Endothelial cell of umbilical vein (primary cell): ENCODE data around the gene ASMTL. TPM values are rescaled to one million over a fixed set of nuclear protein-coding genes. Genes with fewer than 3 reads are reported as not detected.
"Not testable (repeated sequence)": the region's sequence is repeated elsewhere in the genome, so short reads cannot be mapped to it uniquely, and the experiment has no call there.

Experiments
- BruUV-seq: library from RNA; stranded (reverse); fragments of 400-500 nt; replicated peaks from 2 replicates; lab custom pipeline; 2021; lab: Mats Ljungman, UMichigan
- CTCF ChIA-PET: fragments of 300-600, 350-600 bp; sonication (Branson Sonifier 250); formaldehyde crosslinking; loops from one replicate; lab custom pipeline; 2021; ENCODE audit warnings: antibody characterized with exemption, inconsistent platforms; lab: Charles Lee
- POLR2A ChIA-PET: fragments of 300-600, 350-600 bp; sonication (Branson Sonifier 250); formaldehyde crosslinking; loops from one replicate; lab custom pipeline; 2021; ENCODE audit warnings: antibody characterized with exemption, inconsistent platforms; lab: Charles Lee
- DNase-seq: peaks from one replicate; pipeline ENCODE4 v3.0.0-alpha.2; 2011; ENCODE audit warnings: low read depth, low spot score
- FAIRE-seq: peaks from 2 replicates; lab custom pipeline; 2011; peaks lifted over from hg19 to GRCh38; lab: Jason Lieb, UNC
- H2AFZ ChIP-seq: 2 replicates; pipeline ENCODE4 v1.6.0; 2012; ENCODE audit warnings: low read depth, low read length, control low read depth, inconsistent platforms
- H3K27ac ChIP-seq: 2 replicates; pipeline ENCODE4 v1.5.1; 2011; ENCODE audit warnings: low read depth, mild to moderate bottlenecking, control low read depth, low read length, moderate library complexity; ENCODE audit not compliant: insufficient read depth
- H3K27me3 ChIP-seq, 2 experiments: 2 replicates each; pipeline versions ENCODE4 v1.6.0 to v1.6.1; 2011; ENCODE audit warnings: low read length in 2 of 2, mixed read lengths in 1 of 2; ENCODE audit not compliant: control insufficient read depth in 2 of 2, insufficient read depth in 2 of 2
- H3K36me3 ChIP-seq, 2 experiments: 2 replicates in 1 of 2; 3 replicates in 1 of 2; pipeline ENCODE4 v1.5.1; 2011; ENCODE audit warnings: low read length in 2 of 2, mild to moderate bottlenecking in 1 of 2, moderate library complexity in 1 of 2; ENCODE audit not compliant: control insufficient read depth in 2 of 2, insufficient read depth in 2 of 2; ENCODE audit errors: extremely low read depth in 1 of 2
- H3K4me1 ChIP-seq: 3 replicates; pipeline ENCODE4 v1.5.1; 2011; ENCODE audit warnings: mild to moderate bottlenecking, low read length; ENCODE audit not compliant: control insufficient read depth, insufficient read depth; ENCODE audit errors: extremely low read depth
- H3K4me2 ChIP-seq: 2 replicates; pipeline ENCODE4 v1.6.1; 2011; ENCODE audit warnings: low read length, control low read depth, mixed read lengths; ENCODE audit not compliant: insufficient read depth
- H3K4me3 ChIP-seq, 3 experiments: fragments of 200-600 bp in 1 of 3; sonication (generic), shearing (Covaris generic) in 1 of 3; replicated peaks in 1 of 3; 2 replicates each; pipeline ENCODE4 v1.5.1; 2011 to 2016; ENCODE audit warnings: control low read depth in 3 of 3, low read length in 3 of 3, mild to moderate bottlenecking in 2 of 3, inconsistent platforms in 1 of 3, low read depth in 1 of 3, moderate library complexity in 1 of 3; ENCODE audit not compliant: insufficient read depth in 1 of 3
- H3K79me2 ChIP-seq: 2 replicates; pipeline ENCODE4 v1.6.0; 2012; ENCODE audit warnings: low read length, inconsistent platforms; ENCODE audit not compliant: control insufficient read depth, insufficient read depth
- H3K9ac ChIP-seq: replicated peaks from 2 replicates; pipeline ENCODE3; 2011; ENCODE audit warnings: low read length, control low read depth; ENCODE audit not compliant: insufficient read depth; ENCODE audit errors: extremely low read depth
- H3K9me1 ChIP-seq: replicated peaks from 3 replicates; pipeline ENCODE4 v1.6.0; 2011; ENCODE audit warnings: mild to moderate bottlenecking, low read length; ENCODE audit not compliant: control insufficient read depth, insufficient read depth; ENCODE audit errors: extremely low read depth
- H3K9me3 ChIP-seq: replicated peaks from 2 replicates; pipeline ENCODE4 v1.5.1; 2012; ENCODE audit warnings: low read length, inconsistent platforms; ENCODE audit not compliant: control insufficient read depth, insufficient read depth
- H4K20me1 ChIP-seq: replicated peaks from 2 replicates; pipeline ENCODE3; 2011; ENCODE audit warnings: mild to moderate bottlenecking, low read length; ENCODE audit not compliant: control insufficient read depth, insufficient read depth; ENCODE audit errors: extremely low read depth
- EZH2 ChIP-seq: IDR thresholded peaks from 2 replicates; pipeline ENCODE4 v1.6.1; 2012; ENCODE audit warnings: borderline replicate concordance, low read depth, mild to moderate bottlenecking, moderate library complexity, low read length, inconsistent platforms; ENCODE audit not compliant: severe bottlenecking
- FOS ChIP-seq: IDR thresholded peaks from 2 replicates; pipeline ENCODE4 v1.6.1; 2011; ENCODE audit warnings: mild to moderate bottlenecking, low read length, moderate library complexity, borderline replicate concordance; ENCODE audit not compliant: insufficient read depth
- MYC ChIP-seq: IDR thresholded peaks from one replicate; pipeline ENCODE4 v1.6.1; 2011; ENCODE audit warnings: mild to moderate bottlenecking, low read depth, low read length
- POLR2A ChIP-seq: IDR thresholded peaks from 2 replicates; pipeline ENCODE4 v1.6.1; 2012; ENCODE audit warnings: low read depth, mild to moderate bottlenecking, control low read depth, low read length
- dilution Hi-C: fragments of 300-500 bp; cut with MboI; formaldehyde crosslinking; loops from one replicate; pipeline ENCODE4 v1.15.0; 2019; ENCODE audit warnings: low sequenced_read_pairs; ENCODE audit not compliant: extremely low pct_ligation_motif_present
- intact Hi-C: fragments of 100-400 bp; cut with micrococcal nuclease; formaldehyde crosslinking; loops from one replicate; pipeline ENCODE4 v1.10.0; 2022
- polyA plus RNA-seq, 4 experiments: library from polyadenylated mRNA; depleted of rRNA in 3 of 4; stranded (reverse) in 3 of 4; unstranded in 1 of 4; fragments of >200 nt; gene quantifications; 2 replicates each; pipeline versions ENCODE4 v1.2.1 to v1.2.3, GENCODE V29; 2011 to 2012; ENCODE audit warnings: missing spikeins in 1 of 4
- total RNA-seq: library from RNA; stranded (reverse); gene quantifications from 2 replicates; pipeline ENCODE4 v1.2.3, GENCODE V29; 2021
- TF ChIP-seq, protein P1 (sequence below): IDR thresholded peaks from 2 replicates; pipeline ENCODE4 v1.6.1; 2011; ENCODE audit not compliant: insufficient read depth, insufficient read length

ASMTL gene
- total and polyA plus RNA-seq, 2 donors (not counting 3 experiments of a cell fraction or from before 2014, with no cell fraction given), result 27.1 to 29.9 TPM

DNA sequence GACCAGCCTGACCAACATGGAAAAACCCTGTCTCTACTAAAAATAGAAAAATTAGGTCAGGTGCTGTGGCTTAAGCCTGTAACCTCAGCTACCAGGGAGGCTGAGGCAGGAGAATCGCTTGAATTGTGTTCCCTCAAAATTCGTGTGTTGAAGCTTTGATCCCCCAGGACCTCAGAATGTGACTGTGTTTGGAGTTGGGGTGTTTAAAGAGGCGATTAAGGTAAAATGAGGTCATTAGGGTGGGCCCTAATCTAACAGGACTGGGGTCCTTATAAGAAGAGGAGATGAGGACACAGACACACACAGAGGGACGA, 84.4 kb downstream of the ASMTL start:
- Histone ChIP-seq H3K9me1 (no peaks in the 10 kb centered on the region), H3K4me3 (no peak overlapping the region), H3K36me3 (no peaks in the 10 kb centered on the region), H3K27ac (no peak overlapping the region), H3K4me2 (no peak overlapping the region), H4K20me1 (no peaks in the 10 kb centered on the region), H3K9me3 (no peaks in the 10 kb centered on the region), H3K4me1 (no peaks in the 10 kb centered on the region), H3K79me2 (no peaks in the 10 kb centered on the region), H3K9ac (no peak overlapping the region), H2AFZ (no peak overlapping the region), H3K27me3 (no peaks in the 10 kb centered on the region)
- dilution Hi-C loops (no loop called here), intact Hi-C loops (no loop called here)
- CTCF ChIA-PET, result no interaction called here
- no TSS peak for BruUV-seq
- DNase-seq, result no peak
- POLR2A ChIA-PET, result no interaction called here
- TF ChIP-seq, protein P1, sequence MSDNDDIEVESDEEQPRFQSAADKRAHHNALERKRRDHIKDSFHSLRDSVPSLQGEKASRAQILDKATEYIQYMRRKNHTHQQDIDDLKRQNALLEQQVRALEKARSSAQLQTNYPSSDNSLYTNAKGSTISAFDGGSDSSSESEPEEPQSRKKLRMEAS, result no peak
- no peak for TF ChIP-seq EZH2
- TF ChIP-seq MYC, result no peak
- no peak for TF ChIP-seq POLR2A
- TF ChIP-seq FOS, result no peak
- FAIRE-seq, result no peak

DNA sequence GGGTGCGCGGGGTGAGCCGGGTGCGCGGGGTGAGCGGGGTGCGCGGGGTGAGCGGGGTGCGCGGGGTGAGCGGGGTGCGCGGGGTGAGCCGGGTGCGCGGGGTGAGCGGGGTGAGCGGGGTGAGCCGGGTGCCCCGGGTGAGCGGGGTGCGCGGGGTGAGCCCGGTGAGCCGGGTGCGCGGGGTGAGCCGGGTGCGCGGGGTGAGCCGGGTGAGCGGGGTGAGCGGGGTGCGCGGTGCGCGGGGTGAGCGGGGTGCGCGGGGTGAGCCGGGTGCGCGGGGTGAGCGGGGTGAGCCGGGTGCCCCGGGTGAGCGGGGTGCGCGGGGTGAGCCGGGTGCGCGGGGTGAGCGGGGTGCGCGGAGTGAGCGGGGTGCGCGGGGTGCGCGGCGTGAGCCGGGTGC, 86.3 kb downstream of the ASMTL start:
- dilution Hi-C loops, H3K36me3 ChIP-seq, H3K9ac ChIP-seq, H3K4me1 ChIP-seq, H2AFZ ChIP-seq, H4K20me1 ChIP-seq, H3K79me2 ChIP-seq, H3K27me3 ChIP-seq, H3K9me1 ChIP-seq, H3K4me3 ChIP-seq, intact Hi-C loops, CTCF ChIA-PET, DNase-seq, H3K27ac ChIP-seq, FAIRE-seq, POLR2A ChIA-PET, BruUV-seq, H3K4me2 ChIP-seq, H3K9me3 ChIP-seq: not testable (repeated sequence)
